ENCODE measurements around the gene TMPRSS13. TPM values are rescaled to one million over a fixed set of nuclear protein-coding genes. Genes with fewer than 3 reads are reported as not detected.

The TMPRSS13 gene
- under 0.01 TPM in 1 of 2 replicates, not detected in the other for total RNA-seq

DNA sequence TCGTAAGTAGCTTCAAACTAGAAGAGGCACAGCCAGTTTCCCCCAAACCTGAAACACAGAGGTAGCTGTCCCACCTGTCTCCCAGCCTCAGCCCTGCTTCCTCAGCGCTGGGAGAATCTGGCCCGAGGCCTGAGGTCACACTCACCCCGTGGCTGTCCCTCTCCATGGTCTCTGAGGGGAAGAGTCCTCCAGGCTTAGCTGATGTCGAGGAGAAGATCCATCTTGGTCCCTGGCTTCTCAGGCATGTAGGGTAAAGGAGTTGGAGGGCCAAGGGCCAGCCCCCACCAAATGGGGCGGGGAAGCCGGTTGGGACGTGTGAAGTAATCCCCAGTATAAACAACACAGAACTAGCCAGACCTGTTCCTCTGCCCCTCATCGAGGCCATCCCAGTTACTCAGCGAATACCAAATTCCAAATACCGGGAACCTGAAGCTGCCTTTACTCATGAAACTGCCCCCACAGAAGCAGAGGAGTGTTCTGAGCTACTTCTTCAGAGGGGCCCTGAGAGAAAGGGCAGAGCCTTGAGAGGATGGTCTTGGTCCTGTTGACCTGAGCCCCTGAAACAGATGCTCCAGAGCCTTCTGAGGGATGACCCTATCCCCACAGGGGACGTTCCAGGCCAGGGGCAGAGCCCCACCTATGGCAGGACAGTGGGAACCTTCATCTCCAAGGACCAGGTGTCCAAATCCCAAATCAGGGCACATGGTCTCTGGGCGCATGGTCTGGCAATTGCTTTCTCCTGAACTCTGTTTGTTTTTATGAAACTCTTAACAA, at the start of gene TMPRSS13:
Gene TMPRSS13, minus strand, starts transcription at position 261 of the 774 bp plus-strand sequence. Its CDS starts 95 bp downstream, at position 166.

GRCh38 chr11:117876341-117877119, 52.7 kb downstream of the TMPRSS13 start, which contains the start of gene FXYD6:
Gene FXYD6, minus strand, starts transcription at chr11:117876658. Its CDS starts 33,882 bp downstream, at chr11:117842776.

Other genes starting within 250 kb of the TMPRSS13 start
- not detected in 2 replicates for gene DSCAML1, start 132.2 kb downstream of the TMPRSS13 start, total RNA-seq
- gene FXYD2, start 104.7 kb downstream of the TMPRSS13 start, total RNA-seq, result 0.20 TPM in 1 of 2 replicates, not detected in the other
- not detected in 2 replicates for gene FXYD6, start 52.7 kb downstream of the TMPRSS13 start, total RNA-seq
- gene IL10RA, start 57.0 kb upstream of the TMPRSS13 start, total RNA-seq, result 0.37 TPM in 1 of 2 replicates, not detected in the other
- not detected in 2 replicates for gene TMPRSS4, start 147.7 kb upstream of the TMPRSS13 start, total RNA-seq
- gene SMIM35, start 157.6 kb upstream of the TMPRSS13 start, total RNA-seq, result not detected in 2 replicates
- gene SCN4B, start 223.4 kb upstream of the TMPRSS13 start, total RNA-seq, result not detected in 2 replicates
- gene SCN2B, start 247.2 kb upstream of the TMPRSS13 start, total RNA-seq, result under 0.01 TPM in 1 of 2 replicates, not detected in the other